Osteocyte (in vitro differentiated cells): ENCODE data around the gene IPMK. TPM values are rescaled to one million over a fixed set of nuclear protein-coding genes. Genes with fewer than 3 reads are reported as not detected.

Experiments
- DNase-seq: peaks from one replicate; pipeline ENCODE4 v3.0.0; 2021; ENCODE audit warnings: mixed read lengths; ENCODE audit not compliant: unreplicated experiment; ENCODE audit errors: extremely low spot score
- H3K27ac Mint-ChIP-seq: one replicate; pipeline ENCODE4 v1.8.0; 2021; ENCODE audit warnings: mild to moderate bottlenecking, mixed read lengths; ENCODE audit not compliant: unreplicated experiment
- H3K27me3 Mint-ChIP-seq: one replicate; pipeline ENCODE4 v1.8.0; 2021; ENCODE audit warnings: mixed read lengths; ENCODE audit not compliant: unreplicated experiment
- H3K36me3 Mint-ChIP-seq: one replicate; pipeline ENCODE4 v1.8.0; 2021; ENCODE audit warnings: mixed read lengths; ENCODE audit not compliant: unreplicated experiment
- H3K4me1 Mint-ChIP-seq: one replicate; pipeline ENCODE4 v1.8.0; 2021; ENCODE audit warnings: mixed read lengths; ENCODE audit not compliant: unreplicated experiment
- H3K4me3 Mint-ChIP-seq: one replicate; pipeline ENCODE4 v1.8.0; 2021; ENCODE audit warnings: mild to moderate bottlenecking, moderate library complexity, mixed read lengths; ENCODE audit not compliant: unreplicated experiment
- H3K9me3 Mint-ChIP-seq: one replicate; pipeline ENCODE4 v1.8.0; 2021; ENCODE audit warnings: mixed read lengths; ENCODE audit not compliant: unreplicated experiment
- total RNA-seq: library from RNA; stranded (reverse); gene quantifications from 2 replicates; pipeline ENCODE4 v1.2.1, GENCODE V29; 2021
- TF ChIP-seq, protein P1 (sequence below): fragments of 200-600 bp; sonication (generic); IDR thresholded peaks from 2 replicates; pipeline ENCODE4 v1.5.0; 2021; ENCODE audit warnings: antibody characterized with exemption, mild to moderate bottlenecking, moderate library complexity

IPMK gene
- total RNA-seq, 1 donor from 2014 or later, result 5.9 TPM

DNA sequence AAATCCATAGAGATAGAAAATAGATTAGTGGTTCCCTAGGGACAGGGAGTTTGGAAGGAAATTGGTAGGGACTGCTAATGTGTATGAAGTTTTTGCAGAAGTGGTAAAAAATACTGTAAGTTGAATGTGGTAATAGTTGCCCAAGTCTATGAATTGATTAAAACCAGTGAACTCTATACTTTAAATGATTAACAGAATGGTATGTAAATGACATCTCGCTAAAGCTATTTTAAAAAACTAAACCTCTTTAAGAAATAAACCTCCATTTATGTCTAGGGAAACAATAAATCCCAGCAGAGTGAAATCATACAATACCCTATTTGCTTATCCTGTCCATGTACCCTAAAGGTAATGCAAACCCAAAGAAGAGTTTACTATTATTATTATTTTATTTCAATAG lies 61.4 kb downstream of the IPMK start:
- no peak for DNase-seq
- no peak overlapping the region for H3K27ac Mint-ChIP-seq
- H3K4me3 Mint-ChIP-seq, result no peak overlapping the region
- H3K27me3 Mint-ChIP-seq, result no peaks in the 10 kb centered on the region
- H3K4me1 Mint-ChIP-seq, result no peaks in the 10 kb centered on the region
- H3K36me3 Mint-ChIP-seq, result peaks cover 27% of the 10 kb centered on the region
- TF ChIP-seq, protein P1, sequence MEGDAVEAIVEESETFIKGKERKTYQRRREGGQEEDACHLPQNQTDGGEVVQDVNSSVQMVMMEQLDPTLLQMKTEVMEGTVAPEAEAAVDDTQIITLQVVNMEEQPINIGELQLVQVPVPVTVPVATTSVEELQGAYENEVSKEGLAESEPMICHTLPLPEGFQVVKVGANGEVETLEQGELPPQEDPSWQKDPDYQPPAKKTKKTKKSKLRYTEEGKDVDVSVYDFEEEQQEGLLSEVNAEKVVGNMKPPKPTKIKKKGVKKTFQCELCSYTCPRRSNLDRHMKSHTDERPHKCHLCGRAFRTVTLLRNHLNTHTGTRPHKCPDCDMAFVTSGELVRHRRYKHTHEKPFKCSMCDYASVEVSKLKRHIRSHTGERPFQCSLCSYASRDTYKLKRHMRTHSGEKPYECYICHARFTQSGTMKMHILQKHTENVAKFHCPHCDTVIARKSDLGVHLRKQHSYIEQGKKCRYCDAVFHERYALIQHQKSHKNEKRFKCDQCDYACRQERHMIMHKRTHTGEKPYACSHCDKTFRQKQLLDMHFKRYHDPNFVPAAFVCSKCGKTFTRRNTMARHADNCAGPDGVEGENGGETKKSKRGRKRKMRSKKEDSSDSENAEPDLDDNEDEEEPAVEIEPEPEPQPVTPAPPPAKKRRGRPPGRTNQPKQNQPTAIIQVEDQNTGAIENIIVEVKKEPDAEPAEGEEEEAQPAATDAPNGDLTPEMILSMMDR, result no peak
- H3K9me3 Mint-ChIP-seq, result peaks cover 4% of the 10 kb centered on the region

- peaks cover 22% of the 10 kb centered on the region for H3K36me3 Mint-ChIP-seq
- no peak overlapping the region for H3K4me3 Mint-ChIP-seq
- H3K27me3 Mint-ChIP-seq, result no peaks in the 10 kb centered on the region
- no peaks in the 10 kb centered on the region for H3K4me1 Mint-ChIP-seq
- no peaks in the 10 kb centered on the region for H3K9me3 Mint-ChIP-seq
- DNase-seq, result no peak
- H3K27ac Mint-ChIP-seq, result no peak overlapping the region
- TF ChIP-seq, protein P1, result no peak
Observed at GRCh38 chr10:58201704-58202103, 66.0 kb downstream of the IPMK start.

GRCh38 chr10:58189269-58189668 lies 78.4 kb downstream of the IPMK start:
- no peaks in the 10 kb centered on the region for H3K9me3 Mint-ChIP-seq
- peaks cover 8% of the 10 kb centered on the region for H3K4me1 Mint-ChIP-seq
- H3K36me3 Mint-ChIP-seq, result peaks cover 5% of the 10 kb centered on the region
- peaks cover 17% of the 10 kb centered on the region for H3K27me3 Mint-ChIP-seq
- TF ChIP-seq, protein P1, result no peak
- no peak overlapping the region for H3K4me3 Mint-ChIP-seq
- H3K27ac Mint-ChIP-seq, result no peak overlapping the region
- DNase-seq, result no peak

- no peaks in the 10 kb centered on the region for H3K9me3 Mint-ChIP-seq
- no peaks in the 10 kb centered on the region for H3K36me3 Mint-ChIP-seq
- TF ChIP-seq, protein P1, result no peak
- H3K27me3 Mint-ChIP-seq, result peaks cover 20% of the 10 kb centered on the region
- H3K4me1 Mint-ChIP-seq, result peaks cover 3% of the 10 kb centered on the region
- DNase-seq, result no peak
- H3K4me3 Mint-ChIP-seq, result no peak overlapping the region
- H3K27ac Mint-ChIP-seq, result no peak overlapping the region
Observed at GRCh38 chr10:58184120-58184670, 83.5 kb downstream of the IPMK start.

- peaks cover 9% of the 10 kb centered on the region for H3K27me3 Mint-ChIP-seq
- no peaks in the 10 kb centered on the region for H3K9me3 Mint-ChIP-seq
- DNase-seq, result no peak
- TF ChIP-seq, protein P1, result no peak
- no peaks in the 10 kb centered on the region for H3K4me1 Mint-ChIP-seq
- no peak overlapping the region for H3K4me3 Mint-ChIP-seq
- no peak overlapping the region for H3K27ac Mint-ChIP-seq
- no peaks in the 10 kb centered on the region for H3K36me3 Mint-ChIP-seq
Observed at GRCh38 chr10:58180666-58181065, 87.0 kb downstream of the IPMK start.
